Activated T-cell treated with anti-CD3 and anti-CD28 coated beads, Interleukin-2, amount 50 U/mL, for 1 hour (primary cell): ENCODE results near the gene NLRP11.

Source experiments
- DNase-seq: peaks from one replicate; pipeline ENCODE4 v3.0.0-alpha.2; 2020

The NLRP11 gene

DNA sequence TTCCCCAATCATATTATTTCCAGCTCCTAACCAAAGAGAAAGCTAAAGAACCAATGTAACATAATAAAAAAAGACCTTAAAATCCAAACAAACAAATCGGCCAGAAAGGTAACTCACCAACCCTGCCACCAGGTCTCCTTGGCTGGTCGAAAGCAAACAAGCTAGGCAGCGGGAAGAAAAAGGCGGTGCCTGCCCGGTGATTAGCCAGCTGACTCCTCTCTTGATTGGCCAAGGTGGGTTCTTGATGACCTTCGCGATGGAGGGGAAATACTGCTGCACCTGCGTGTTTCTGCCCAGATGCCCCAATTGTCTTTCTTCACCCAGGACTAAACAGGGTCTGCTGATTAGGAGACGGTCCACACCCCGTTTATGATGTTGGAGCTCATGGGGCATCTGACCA, at the start of gene NLRP11:
NLRP11 (minus strand) TSS at position 154 of the 400 bp plus-strand sequence. CDS start 13,825 bp downstream, outside the sequence.
- DNase-seq = no peak

DNA sequence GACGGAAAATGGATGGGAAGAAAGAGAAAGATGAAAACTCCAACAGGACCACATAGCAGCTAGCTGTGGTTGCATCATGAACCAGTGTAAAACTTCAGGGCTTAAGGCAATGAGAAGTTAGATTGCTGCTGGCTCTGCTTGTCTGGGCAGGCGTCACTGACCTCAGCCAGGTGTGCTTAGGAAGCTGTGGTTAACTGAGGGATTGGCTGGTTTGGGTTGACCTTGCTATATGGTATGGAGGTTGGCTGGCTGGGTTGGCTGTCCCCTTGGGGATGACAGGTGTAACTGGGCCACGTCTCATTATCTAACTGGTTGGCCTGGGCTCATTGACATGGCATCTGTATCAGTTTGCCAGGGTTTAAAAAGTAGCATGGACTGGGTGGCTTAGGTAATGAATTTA, 45.4 kb upstream of the NLRP11 start:
- no peak for DNase-seq

DNA sequence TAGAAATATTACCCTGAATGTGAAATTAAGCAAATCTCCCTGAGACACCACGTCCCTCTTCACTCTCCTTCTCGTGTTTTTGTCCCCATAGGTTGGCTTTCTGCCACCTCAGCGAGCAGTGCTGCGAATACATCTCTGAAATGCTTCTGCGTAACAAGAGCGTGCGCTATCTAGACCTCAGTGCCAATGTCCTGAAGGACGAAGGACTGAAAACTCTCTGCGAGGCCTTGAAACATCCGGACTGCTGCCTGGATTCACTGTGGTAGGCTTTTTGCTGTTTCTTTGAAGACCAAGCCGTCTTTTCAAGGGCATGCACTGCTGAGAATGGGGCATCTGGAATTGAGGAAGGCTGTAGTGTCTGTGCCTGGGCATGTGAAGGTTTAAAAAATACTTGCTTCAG, 38.9 kb upstream of the NLRP11 start:
- no peak for DNase-seq

DNA sequence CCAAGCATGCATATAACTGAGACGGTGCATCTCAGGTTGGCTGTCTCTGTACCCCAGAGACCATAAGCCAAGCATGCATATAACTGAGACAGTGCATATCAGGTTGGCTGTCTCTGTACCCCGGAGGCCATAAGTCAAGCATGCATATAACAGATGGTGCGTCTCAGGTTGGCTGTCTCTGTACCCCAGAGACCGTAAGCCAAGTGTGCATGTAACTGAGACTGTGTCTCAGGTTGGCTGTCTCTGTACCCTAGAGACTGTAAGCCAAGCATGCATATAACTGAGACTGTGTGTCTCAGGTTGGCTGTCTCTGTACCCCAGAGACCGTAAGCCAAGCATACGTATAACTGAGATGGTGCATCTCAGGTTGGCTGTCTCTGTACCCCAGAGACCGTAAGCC, 35.3 kb upstream of the NLRP11 start:
- no peak for DNase-seq

DNA sequence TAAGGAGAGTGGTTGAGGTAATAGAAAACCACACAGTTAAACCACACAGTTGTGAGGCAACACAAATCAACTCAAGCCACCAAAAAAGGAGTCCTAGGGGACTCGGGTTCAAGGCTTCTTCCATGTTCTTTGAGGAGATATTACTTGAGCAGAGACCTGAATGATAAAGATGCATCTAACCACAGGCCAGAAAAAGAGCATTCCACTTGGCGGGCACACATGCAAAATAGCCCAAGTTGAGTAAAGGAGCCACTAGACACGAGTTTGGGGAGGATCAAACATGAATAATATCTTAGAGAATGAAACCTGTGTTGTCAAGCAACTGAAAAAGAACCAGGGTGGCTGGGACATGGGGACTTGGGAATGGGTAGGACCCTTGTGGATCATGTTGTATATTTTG, 34.7 kb upstream of the NLRP11 start:
- DNase-seq = no peak

DNA sequence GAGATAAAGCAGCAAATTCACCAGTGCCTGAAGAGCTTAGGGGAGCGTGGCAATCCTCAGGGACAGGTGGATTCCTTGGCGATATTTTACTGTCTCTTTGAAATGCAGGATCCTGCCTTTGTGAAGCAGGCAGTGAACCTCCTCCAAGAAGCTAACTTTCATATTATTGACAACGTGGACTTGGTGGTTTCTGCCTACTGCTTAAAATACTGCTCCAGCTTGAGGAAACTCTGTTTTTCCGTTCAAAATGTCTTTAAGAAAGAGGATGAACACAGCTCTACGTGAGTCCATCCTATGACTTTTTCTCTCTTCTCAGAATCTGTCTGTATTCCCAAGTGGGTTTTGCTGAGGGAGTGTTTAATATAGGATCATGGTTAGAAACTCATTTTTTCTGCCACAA, 27.2 kb upstream of the NLRP11 start:
- no peak for DNase-seq

DNA sequence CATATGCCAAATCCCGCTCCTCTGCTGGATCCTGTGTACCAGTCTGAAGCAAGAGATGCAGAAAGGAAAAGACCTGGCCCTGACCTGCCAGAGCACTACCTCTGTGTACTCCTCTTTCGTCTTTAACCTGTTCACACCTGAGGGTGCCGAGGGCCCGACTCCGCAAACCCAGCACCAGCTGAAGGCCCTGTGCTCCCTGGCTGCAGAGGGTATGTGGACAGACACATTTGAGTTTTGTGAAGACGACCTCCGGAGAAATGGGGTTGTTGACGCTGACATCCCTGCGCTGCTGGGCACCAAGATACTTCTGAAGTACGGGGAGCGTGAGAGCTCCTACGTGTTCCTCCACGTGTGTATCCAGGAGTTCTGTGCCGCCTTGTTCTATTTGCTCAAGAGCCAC, 26.6 kb upstream of the NLRP11 start:
- DNase-seq = no peak

DNA sequence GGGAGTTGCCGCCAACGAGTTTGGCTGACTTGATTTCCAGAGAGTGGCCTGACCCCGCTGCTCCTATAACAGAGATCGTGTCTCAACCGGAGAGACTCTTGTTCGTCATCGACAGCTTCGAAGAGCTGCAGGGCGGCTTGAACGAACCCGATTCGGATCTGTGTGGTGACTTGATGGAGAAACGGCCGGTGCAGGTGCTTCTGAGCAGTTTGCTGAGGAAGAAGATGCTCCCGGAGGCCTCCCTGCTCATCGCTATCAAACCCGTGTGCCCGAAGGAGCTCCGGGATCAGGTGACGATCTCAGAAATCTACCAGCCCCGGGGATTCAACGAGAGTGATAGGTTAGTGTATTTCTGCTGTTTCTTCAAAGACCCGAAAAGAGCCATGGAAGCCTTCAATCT, 26.2 kb upstream of the NLRP11 start:
- no peak for DNase-seq

DNA sequence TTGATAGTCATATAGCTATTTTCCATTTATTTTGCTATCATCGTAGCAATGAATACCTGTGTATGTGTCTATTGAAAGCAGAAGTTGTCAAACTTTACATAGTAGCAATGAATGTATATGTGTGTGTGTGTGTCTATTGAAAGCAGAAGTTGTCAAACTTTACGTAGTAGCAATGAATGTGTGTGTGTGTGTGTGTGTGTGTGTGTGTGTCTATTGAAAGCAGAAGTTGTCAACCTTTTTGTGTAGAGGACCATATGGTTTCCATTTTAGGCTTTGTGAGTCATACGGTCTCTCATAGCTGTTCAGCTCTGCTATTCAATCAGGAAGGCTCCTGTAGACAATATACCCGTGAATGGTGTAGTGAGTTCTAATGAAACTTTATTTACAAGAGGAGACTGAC, 25.4 kb upstream of the NLRP11 start:
- DNase-seq = no peak

DNA sequence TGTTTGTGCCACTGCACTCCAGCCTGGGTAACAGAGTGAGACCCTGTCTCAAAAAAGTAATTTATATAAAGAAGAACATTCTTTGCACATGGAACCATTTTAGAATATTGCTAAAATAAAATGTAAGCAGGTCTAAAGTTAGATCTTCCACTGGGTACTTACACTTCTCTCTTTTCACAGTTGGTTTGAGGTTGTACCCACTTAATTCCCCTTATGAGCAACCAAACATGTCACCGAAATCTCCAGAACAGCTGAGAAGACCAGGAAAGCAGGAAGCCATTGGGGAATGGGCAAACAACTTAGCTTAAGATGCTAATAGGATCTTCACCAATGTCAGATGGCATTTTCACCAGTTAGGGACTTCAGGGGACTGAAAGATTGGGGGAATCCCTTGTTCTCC, 23.4 kb upstream of the NLRP11 start:
- DNase-seq = no peak

DNA sequence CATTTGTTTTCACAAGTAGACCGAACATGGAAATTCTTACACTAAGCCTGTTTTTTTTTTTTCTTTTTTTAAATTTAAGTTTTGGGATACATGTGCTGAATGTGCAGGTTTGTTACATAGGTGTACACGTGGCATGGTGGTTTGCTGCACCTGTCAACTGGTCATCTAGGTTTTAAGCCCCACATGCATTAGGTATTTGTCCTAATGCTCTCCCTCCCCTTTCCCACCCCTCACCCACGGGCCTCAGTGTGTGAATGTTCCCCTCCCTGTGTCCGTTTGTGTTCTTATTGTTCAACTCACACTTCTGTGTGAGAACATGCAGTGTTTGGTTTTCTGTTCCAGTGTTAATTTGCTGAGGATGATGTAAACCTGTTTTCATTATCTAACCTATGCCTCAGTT, 7.1 kb upstream of the NLRP11 start:
- no peak for DNase-seq

DNA sequence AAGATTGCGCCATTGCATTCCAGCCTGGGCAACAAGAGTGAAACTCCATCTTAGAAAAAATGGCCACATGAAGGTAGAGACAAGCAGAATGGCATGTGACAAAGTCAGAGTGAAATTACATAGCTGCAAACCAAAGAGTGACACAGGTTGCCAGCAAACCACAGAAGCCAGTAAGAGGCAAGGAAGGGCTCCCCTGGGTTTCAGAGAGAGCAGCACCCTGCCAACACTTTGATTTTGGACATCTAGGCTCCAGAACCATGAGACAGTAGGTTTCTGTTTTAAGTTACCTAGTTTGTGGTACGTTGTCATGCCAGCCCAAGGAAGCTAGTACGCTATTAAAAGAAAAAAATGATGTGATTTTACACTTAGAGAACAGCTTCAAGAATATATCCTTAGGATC, 6.5 kb upstream of the NLRP11 start:
- DNase-seq = no peak

DNA sequence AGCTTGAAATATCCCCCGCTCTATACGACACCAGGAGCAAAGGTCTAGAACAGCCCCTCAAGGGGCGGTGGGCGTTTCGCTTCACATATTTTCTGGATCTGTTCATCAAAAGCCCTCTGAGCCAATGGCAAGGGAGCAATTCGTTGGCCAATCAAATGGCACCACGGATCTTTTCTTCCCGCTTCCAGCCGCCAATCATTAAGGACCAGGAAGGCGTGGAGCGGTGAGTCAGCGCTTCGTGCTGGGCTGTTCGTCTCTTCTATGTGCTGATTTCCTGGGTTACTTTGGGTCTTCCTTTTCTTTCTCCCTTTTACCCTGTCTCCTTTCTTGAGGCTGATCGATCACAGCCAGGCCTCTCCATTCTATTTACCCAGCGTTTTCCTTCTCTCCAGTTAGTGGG, 4.5 kb upstream of the NLRP11 start, which contains the start of gene NLRP4:
NLRP4 (plus strand) TSS at position 201 of the 400 bp plus-strand sequence. CDS start 15,541 bp downstream, outside the sequence.
- DNase-seq = no peak

DNA sequence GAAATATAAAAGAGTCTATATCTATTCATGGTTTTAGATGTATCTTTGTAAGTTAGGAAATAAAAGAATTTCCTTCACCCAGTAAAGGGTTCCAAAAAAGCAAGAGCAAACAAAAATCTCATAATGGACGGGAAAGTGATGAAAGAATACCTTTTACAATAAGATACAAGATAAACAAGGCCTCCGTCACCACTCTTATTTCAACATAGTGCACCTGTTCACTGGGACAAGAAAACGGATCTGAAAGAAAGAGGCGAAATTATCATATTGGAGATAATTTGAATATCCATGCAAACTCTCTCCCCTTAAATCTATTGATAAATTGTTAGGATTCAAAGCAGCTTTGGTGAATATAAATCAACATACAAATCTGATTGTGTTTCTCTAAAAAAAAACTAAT, 877 bp upstream of the NLRP11 start:
- no peak for DNase-seq

DNA sequence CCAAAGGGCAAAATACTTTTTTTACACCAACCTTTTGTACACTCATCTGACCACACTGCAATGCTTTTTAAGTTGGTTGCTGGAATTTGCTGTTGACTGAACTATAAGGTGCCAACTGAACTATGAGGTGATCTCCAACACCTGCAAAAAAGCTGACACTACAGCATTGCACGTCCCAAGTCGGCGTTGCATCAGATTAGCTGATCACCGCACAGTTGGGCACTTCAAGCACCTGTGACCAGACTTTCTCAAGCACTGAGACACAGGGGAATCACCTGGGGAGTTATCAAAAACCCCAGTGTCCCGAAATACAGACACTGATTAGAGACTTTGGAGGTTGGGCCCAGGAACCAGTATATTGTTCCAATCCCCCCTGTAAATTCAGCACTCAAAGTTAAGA, 1.1 kb downstream of the NLRP11 start:
- no peak for DNase-seq

DNA sequence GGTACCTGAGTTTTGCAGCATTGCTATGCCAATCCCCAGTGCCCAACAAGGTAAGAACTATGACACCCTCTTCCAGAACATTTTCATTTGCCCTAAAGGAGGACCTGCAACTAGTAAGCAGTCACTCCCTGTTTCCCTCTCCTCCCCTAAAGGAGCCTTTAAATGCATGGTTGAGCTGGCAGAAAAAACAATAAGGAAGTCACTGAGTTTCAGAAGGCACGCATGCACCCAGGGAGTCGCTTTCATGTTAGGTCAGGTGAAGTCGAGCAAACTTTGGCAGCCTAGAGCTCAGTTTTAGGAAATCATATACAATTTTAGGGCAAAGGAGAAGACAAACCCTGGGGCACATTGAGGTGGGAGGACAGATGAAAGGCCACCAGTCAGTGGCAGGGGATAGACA, 11.8 kb downstream of the NLRP11 start:
- no peak for DNase-seq

DNA sequence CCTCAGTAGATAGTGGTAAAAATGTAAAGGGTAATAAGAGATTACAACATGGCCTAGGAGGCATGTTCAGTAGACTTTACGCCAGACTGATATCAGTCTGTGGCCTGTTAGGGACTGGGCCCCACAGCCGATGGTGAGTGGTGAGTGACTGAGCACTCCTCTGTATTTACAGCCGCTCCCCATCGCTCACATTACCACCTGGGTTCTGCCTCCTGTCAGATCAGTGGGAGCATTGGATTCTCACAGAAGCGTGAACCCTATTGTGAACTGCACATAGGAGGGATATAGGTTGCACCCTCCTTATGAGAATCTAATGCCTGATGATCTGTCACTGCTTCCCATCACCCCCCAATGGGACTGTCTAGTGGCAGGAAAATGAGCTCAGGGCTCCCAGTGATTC, 17.9 kb downstream of the NLRP11 start:
- DNase-seq = no peak

DNA sequence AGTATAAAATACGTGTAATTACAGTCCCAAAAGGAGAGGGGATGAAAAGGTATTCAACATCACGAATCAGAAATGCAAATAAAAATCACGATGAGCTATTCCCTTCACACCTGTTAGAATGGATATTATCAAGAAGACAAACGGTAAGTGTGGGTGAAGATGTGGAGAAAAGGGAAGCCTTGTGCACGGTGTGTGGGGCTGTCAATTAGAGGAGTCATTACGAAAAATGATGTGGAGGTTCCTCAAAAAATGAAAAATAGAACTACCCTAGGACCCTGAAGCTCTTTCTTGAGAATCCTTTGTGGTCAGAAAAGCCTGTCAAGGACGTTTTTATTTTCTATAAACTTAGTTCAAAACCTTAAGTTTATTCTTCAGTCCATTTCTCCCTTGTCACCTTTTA, 19.4 kb downstream of the NLRP11 start:
- no peak for DNase-seq

DNA sequence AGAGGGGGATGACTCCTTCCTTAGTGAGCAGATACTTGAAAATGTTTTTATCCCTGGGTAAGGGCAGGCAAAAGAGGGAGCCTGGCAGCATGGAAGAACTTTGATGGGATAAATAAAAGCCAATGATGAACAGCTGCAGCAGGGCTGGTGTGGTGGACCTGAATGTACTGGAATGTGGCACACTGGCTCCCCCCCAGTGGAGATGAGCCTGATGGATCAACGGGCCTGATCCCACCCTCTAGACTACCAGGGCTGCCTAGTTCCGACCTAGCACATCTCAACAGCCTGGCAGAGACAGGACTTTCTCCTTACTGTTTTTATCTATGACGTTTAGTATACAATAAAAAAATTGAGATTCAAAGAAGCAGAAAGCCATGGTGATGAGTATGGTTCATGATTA, 20.5 kb downstream of the NLRP11 start:
- DNase-seq = no peak

DNA sequence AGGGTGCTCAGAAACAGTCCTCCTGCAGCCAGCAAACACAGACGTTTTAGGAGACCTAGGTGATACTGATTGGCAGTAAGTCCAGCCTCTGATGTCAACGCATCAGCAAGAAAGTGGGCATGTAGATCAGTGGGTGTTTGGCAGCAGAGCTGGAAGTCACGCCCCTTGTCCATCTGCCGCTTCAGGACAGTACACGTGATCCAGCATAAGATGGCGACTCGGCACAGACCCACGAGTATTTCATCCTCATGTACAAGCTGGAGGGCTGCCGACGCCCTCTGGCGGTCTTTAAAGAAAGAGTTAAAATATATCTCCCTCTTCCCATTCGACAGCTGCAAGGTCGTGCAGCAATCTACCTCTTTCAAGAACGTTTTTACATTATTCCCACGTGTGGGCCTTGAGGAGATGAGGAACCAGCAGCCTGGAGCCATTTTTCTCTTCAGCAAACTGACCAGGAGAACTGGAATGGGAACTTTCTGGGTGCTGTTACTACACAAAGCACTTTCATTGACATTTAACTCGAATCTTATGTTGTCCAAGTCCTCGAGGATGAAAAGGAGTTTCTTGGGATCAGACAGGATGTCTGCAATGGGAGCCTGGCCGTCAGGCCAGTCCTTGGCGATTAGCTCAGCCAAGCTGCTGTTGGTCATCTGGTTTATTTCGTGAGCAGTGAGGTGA, 22.3 kb downstream of the NLRP11 start:
- DNase-seq = no peak

DNA sequence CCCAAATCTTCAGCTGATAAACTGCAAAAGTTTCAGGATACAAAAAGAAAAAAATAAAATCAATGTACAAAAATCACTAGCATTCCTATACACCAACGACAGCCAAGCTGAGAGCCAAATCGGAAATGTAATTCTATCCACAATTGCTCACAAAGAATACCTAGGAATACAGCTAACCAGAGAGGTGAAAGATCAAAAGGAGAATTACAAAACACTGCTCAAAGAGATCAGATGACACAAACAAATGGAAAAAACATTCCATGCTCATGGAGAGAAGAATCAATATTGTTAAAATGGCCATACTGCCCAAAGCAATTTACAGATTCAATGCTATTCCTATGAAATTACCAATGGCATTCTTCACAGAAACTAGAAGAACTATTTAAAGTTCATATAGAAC, 29.5 kb downstream of the NLRP11 start:
- no peak for DNase-seq

DNA sequence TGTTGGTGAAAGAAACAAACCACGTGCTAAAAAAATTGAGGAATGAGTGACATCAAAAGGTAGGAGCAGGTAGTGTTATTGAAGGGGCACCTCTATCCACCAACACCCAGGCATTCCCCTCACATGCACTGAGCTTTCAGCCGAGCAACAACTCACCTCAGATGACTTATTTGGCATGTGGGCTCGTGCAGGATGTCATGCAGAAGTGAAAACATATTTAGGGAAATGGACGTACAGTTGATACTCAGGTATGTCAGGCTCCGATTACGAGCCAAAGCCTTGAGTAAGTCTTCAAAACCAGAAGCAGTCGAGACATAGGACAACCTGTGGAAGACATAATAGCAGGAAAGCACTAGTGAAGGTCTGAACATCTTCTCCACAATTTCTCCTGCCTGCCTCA, 30.4 kb downstream of the NLRP11 start:
- no peak for DNase-seq

DNA sequence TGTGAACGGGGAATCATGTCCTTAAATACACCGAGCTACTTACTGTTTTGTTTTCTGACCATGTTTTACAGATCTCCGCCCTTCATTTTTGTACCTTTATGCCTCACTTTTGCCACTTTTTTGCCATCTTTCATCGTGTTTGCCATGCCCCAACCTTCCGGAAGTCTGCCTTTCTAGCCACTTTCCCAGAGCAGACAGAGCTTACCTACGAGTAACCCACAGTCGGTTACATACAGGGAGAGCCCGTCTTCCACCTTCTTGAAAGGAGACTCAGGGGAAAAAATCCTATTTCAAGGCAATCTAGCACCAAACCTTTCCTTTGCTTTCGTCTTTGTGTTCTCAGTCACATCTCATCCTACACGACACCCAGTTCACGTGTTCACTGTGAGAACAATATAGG, 36.8 kb downstream of the NLRP11 start:
- no peak for DNase-seq

DNA sequence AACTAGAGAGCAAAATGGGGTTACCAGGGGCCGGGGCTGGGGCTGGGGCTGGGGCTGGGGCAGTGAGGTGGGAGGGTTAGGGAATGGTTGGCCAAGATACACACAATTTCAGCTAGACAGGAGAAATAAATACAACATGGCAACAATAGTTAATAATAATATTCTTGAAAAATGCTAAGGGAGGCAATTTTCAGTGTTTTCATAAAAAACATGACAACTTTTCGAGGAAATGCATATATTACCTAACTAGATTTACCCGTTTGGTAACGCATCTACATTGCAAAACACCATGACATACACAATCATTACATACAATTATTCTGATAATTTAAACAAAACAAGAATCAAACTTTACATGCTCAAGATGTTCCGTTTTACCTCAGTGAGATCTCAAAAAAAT, 50.7 kb downstream of the NLRP11 start:
- no peak for DNase-seq

DNA sequence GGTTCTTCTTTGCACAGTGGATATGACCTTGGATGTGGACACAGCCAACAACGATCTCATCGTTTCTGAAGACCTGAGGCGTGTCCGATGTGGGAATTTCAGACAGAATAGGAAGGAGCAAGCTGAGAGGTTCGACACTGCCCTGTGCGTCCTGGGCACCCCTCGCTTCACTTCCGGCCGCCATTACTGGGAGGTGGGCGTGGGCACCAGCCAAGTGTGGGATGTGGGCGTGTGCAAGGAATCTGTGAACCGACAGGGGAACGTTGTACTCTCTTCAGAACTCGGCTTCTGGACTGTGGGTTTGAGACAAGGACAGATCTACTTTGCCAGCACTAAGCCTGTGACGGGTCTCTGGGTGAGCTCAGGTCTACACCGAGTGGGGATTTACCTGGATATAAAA, 53.5 kb downstream of the NLRP11 start:
- no peak for DNase-seq

DNA sequence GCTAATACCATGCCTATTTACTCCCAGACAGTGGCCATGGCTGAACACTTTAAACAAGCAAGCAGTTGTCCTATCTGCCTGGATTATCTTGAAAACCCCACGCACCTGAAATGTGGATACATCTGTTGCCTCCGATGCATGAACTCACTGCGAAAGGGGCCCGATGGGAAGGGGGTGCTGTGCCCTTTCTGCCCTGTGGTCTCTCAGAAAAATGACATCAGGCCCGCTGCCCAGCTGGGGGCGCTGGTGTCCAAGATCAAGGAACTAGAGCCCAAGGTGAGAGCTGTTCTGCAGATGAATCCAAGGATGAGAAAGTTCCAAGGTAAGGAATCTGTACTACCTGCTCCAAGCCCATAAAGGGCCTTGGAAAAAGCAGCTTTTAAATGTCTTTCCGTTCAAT, 54.3 kb downstream of the NLRP11 start:
- DNase-seq = no peak
